HG02678 (cell line): Measurements from ENCODE around the gene SIGLEC7.
"Not testable (repeated sequence)": the region's sequence is repeated elsewhere in the genome, so short reads cannot be mapped to it uniquely, and the experiment has no call there.

ENCODE experiments used
- ATAC-seq: cut with Tn5 transposase; IDR thresholded peaks from one replicate; pipeline ENCODE4 v1.9.1; 2021; ENCODE audit warnings: mild to moderate bottlenecking, moderate library complexity; ENCODE audit not compliant: unreplicated experiment

The SIGLEC7 gene

GRCh38 chr19:51164215-51164614, 22.1 kb downstream of the SIGLEC7 start:
- no peak for ATAC-seq

DNA sequence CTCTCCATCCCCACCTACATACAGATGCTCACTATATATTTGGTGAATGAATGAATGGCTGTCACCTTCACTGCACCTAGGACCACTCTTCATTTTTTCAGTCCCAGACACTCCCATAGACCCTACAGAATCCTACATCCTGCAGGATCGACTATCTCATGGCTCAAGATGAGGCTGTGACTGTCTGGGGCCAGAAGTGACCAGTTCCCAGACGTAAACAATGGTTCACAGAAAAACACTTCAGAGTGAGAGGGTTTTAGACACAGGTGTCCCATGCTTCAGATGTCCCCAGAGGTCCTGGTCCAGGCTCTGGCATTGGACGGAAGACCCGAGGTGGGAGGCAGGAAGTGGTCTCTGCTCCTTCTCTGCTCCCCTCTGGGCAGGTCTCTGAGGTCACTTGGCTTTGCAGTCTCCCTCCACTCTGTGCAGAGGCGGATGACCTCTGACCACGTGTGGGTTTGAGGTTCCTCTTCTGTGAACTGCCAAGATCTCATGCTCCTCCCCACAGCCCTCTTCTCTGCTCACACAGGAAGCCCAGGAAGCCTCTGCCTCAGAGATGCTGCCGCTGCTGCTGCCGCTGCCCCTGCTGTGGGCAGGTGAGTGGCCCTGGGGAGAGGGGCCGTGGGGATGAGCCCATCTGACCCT, 24.9 kb downstream of the SIGLEC7 start:
- ATAC-seq: no peak

DNA sequence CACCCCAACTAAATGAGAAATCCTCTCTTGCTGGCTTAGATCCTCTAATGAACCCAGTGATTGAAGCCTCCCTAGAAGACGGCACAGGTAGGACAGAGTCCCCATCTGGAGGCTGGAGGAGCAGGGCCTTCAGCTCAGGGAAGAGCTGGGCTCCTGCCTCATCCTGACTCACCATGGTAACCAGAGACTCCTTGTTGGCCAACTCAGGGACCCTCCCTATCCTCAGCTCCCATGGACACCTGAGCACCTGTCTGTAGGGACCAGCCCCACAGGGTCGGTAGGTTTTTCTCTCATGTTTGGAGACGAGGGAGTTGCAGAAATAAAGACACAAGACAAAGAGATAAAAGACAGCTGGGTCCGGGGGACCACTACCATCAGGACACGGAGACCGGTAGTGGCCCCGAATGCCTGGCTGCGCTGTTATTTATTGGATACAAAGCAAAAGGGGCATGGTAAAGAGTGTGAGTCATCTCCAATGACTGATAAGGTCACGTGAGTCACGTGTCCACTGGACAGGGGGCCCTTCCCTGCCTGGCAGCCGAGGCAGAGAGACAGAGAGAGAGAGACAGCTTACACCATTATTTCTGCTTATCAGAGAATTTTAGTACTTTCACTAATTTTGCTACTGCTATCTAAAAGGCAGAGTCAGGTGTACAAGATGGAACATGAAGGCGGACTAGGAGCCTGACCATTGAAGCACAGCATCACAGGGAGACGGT, 26.6 kb downstream of the SIGLEC7 start:
- ATAC-seq: no peak

DNA sequence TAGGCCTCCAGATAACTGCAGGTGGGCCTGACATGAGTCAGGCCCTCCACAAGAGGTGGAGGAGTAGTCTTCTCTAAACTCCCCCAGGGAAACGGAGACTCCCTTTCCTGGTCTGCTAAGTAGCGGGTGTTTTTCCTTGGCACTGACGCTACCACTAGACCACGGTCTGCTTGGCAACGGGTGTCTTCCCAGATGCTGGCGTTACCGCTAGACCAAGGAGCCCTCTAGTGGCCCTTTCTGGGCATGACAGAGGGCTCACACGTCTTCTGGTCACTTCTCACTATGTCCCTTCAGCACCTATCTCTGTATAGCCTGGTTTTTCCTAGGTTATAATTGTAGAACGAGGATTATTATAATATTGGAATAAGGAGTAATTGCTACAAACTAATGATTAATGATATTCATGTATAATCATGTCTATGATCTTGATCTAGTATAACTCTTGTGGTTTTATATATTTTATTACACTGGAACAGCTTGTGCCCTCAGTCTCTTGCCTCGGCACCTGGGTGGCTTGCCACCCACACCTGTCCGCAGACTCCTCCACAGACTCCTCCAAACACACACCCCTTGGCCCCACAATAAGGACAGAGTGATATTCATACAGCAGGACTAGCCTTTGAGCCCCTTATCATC, 27.3 kb downstream of the SIGLEC7 start:
- not testable (repeated sequence) for ATAC-seq

DNA sequence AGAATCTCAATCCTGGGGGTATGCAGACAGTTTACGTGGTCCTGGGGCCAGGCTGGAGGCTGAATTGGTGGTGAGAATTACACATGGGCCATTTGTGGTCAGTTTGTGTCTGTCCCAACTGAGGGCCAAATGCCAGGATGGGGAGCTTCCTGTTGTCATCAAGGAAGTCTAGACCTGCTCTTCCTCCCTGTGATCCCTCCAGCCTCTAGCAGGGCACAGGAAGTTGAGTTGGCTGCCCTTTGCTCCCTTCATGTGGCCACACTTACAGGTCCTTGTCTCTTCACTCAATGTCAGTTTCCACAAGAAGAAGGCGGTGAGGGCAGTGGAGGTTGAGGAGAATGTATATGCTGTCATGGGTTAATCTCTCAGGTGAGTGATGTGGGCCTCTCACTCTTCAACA, 30.1 kb downstream of the SIGLEC7 start:
- no peak for ATAC-seq

DNA sequence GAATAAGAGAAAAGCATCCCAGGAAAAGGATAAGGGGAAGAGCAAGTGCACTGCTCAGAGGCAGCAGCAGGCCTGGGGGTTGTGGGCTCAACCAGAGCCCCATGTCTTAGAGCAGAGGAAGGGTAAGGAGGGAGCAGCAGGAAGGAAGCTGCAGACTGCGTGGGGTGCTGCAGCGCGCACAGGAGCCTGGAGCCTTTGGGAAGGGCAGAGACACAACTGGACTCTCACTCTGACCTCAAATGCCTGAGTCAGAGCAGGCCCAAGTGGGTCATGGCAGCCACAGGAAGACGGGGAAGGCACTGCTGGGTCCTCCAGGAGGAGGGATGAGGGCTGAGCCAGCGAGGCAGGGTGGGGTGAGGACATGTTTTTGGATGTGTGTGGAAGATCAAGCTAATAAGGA, 31.6 kb downstream of the SIGLEC7 start:
- no peak for ATAC-seq

GRCh38 chr19:51179256-51179655, 37.2 kb downstream of the SIGLEC7 start:
- no peak for ATAC-seq

DNA sequence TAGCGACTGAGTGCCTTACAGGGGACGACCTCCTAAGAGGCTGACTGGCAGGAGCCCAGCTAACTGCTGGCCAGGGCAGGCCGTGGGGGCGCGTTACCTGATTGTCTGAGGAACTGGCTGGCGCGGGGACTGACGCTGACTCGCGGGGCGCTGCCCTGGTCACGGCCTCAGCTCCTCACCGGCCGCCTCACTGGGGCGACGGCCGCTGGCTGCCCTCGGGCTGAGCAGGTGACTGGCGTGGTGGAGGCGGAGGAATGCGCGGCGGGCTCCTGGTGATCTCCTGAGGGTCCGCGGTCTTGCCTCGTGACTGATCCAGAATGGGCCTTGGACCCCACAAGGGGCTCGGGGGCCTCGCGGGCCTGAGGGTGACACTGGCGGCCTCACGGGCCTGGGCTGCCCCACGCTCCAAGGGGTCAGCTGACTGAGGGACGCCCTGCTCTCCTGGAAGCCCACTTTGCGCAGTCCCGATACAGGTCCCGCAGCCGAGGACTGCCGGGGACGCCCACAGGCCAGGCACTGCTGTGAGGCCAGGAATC, 39.3 kb downstream of the SIGLEC7 start:
- ATAC-seq: no peak

- ATAC-seq: no peak
Observed at GRCh38 chr19:51181913-51182419, 39.9 kb downstream of the SIGLEC7 start.

DNA sequence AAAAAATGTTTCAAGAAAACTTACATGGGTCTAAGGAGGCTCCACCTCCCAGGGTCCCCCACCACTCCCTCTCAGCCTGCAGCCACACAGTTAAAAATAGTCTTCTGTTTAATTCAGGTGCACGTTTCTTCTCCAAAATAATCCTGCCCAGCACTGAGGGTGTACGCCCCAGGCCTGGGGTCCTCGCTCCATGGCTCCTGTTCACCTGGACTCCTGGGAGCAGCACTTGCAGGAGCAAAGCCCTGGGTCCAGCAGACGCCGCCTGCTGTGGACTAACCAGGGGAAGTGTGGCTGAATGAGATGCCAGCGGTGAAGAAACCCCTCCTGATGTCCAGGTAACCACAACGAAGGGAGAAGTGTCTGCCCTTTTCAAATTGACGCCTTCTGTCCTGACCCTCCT, 41.5 kb downstream of the SIGLEC7 start:
- ATAC-seq: no peak

- ATAC-seq: no peak
Observed at GRCh38 chr19:51185069-51185867, 43.2 kb downstream of the SIGLEC7 start.

DNA sequence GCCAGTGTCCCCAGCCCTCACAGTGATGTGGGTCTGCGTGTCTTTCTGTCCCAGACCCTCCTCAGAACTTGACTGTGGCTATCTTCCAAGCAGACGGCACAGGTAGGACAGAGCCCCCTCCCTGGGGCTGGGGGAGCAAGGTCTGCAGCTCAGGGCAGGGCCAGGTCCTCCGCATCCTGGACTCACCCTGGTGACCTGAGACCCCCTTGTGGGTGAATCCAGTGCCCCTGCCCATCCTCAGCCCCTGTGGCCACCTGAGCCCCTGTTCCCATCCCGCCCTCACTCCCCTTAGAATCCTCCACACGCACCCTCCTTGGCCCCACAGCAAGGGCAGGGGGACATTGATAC, 43.7 kb downstream of the SIGLEC7 start:
- no peak for ATAC-seq

DNA sequence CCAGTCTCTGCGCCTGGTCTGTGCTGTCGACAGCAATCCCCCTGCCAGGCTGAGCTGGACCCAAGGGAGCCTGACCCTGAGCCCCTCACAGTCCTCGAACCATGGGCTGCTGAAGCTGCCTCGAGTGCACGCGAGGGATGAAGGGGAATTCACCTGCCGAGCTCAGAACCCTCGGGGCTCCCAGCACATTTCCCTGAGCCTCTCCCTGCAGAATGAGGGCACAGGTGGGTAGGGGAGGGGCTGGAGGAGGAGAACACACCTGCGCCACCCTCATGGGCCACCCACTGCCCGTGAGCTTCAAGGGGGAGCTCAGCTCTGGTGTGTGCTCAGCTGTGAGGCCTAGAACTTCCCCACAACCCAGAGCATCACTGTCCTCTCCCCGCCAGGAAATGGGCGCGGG, 44.2 kb downstream of the SIGLEC7 start:
- ATAC-seq: no peak

DNA sequence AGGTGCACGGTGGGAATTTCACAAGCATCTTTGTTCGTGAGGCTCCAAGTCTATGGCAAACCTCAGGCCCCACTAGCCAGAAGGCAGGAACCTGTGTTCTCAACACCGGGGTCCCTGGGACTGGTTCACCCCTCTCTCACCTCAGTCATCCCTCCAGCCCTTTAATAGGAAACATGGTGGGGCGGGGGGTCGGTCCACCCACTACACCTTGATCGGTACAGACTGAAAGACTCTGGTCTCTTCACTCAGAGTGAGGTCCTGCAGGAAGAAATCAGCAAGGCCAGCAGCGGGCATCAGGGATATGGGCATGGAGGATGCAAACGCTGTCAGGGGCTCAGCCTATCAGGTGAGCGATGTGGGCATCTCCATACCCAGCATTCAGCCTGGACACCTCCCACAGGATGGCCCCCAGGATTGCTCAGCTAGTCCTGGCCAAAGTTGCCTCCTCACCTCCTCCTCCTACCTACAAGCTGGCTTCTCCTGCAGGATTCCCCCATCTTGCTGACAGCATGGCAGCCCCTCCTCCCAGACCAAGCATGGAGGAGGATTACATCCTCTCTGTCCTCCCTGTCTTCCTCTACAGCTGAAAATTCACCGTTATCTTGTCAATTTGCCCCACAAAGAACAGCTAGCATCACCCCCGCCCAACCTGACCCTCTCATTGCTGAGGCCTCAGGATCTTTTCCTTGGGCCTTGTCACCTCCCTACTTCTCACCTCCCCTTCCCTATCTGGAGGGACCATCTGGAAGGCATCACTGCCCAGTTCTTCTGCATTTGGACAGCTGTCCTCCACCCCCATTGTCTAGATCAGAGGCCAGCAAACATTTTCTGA, 45.5 kb downstream of the SIGLEC7 start:
- no peak for ATAC-seq

GRCh38 chr19:51188227-51188559, 46.1 kb downstream of the SIGLEC7 start:
- no peak for ATAC-seq

- ATAC-seq: no peak
Observed at GRCh38 chr19:51192689-51193088, 50.6 kb downstream of the SIGLEC7 start.

- ATAC-seq: no peak
Observed at GRCh38 chr19:51194527-51195315, 52.6 kb downstream of the SIGLEC7 start.

- no peak for ATAC-seq
Observed at GRCh38 chr19:51195316-51195586, 53.1 kb downstream of the SIGLEC7 start.

GRCh38 chr19:51195616-51196015, 53.5 kb downstream of the SIGLEC7 start:
- no peak for ATAC-seq

DNA sequence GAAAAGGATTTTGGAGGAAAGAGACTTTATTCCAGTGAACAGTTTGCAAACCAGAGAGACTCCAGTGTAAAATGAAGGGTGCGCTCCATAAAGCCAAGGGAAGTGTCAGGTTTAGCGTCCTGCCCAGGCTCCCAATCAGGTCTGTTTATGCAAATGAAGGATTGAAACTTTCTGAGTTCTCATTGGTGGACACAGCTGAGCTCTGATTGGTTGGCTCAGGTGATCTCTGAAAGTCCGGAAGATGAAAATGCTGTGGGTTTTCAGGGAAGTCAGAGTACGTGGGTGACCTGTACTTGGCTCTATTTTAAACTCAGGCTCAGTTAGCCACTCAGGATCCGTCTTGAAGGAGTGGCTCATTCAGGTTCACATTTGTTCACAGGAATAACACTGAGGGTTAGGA, 54.1 kb downstream of the SIGLEC7 start:
- ATAC-seq: no peak
